ENCODE measurements around the gene CSTF3.

Gene CSTF3

DNA sequence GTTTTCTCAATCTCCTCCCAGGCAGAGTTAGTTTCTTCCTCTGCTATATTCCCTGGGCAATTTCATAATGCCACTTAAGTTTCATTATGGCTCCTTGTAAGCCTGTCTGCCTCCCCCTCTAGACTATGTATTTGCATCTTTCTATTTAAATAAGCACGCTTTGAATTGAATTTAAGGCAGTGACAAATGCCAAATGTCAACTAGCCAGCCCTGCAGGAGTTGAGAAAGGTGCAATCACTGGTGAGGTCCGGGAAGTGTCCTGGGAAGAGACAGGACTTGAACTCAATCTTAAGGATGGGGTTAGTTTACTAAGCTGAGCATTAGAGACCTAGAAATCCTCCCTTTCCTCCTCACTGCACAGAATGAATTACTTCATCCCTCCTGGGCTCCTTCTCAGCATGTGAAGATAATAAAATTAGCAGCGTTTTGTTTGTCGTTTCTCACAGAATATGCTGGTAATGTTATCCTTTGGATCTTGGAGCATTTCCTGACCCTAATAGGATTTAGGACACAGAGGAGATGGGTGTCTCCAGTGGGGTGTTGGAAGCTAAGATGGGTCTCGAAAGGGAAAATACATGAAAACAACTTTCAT is 120.3 kb downstream of the CSTF3 start:
- H3K36me3 ChIP-seq (ENCODE audit: insufficient read depth, low read length): peaks cover 12% of the 10 kb centered on the region; the same call in 1 of the 2 replicates
- TF ChIP-seq, protein P1, sequence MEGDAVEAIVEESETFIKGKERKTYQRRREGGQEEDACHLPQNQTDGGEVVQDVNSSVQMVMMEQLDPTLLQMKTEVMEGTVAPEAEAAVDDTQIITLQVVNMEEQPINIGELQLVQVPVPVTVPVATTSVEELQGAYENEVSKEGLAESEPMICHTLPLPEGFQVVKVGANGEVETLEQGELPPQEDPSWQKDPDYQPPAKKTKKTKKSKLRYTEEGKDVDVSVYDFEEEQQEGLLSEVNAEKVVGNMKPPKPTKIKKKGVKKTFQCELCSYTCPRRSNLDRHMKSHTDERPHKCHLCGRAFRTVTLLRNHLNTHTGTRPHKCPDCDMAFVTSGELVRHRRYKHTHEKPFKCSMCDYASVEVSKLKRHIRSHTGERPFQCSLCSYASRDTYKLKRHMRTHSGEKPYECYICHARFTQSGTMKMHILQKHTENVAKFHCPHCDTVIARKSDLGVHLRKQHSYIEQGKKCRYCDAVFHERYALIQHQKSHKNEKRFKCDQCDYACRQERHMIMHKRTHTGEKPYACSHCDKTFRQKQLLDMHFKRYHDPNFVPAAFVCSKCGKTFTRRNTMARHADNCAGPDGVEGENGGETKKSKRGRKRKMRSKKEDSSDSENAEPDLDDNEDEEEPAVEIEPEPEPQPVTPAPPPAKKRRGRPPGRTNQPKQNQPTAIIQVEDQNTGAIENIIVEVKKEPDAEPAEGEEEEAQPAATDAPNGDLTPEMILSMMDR (IDR thresholded peaks at IDR 0.05; ENCODE audit: low read length): no peak
- no peak for TF ChIP-seq EZH2 (IDR thresholded peaks at IDR 0.05; ENCODE audit: borderline replicate concordance, low read length)
- peak overlapping the region; percentile 76 for H3K9ac ChIP-seq (ENCODE audit: low read length)
- H3K9me2 ChIP-seq (ENCODE audit: low read depth, low read length): no peaks in the 10 kb centered on the region
- H3K79me2 ChIP-seq (ENCODE audit: insufficient read depth, low read length): no peaks in the 10 kb centered on the region
- H3K4me3 ChIP-seq (ENCODE audit: low read depth, low read length, poor library complexity, severe bottlenecking): peak overlapping the region; percentile 86
- no peaks in the 10 kb centered on the region for H3K9me3 ChIP-seq (ENCODE audit: low read length)
- peak overlapping the region; percentile 80 for H3K4me2 ChIP-seq (ENCODE audit: low read length)
- peak overlapping the region; percentile 69 for H3K27ac ChIP-seq (ENCODE audit: low read depth, low read length, poor library complexity, severe bottlenecking)
- H2AFZ ChIP-seq (ENCODE audit: low read length): no peak overlapping the region
- H3K27me3 ChIP-seq (ENCODE audit: insufficient read depth, low read length): no peaks in the 10 kb centered on the region
- no peaks in the 10 kb centered on the region for H3F3A ChIP-seq (ENCODE audit: insufficient read depth, low read length)
- H4K20me1 ChIP-seq (ENCODE audit: insufficient read depth, low read length): no peaks in the 10 kb centered on the region
- peaks cover 19% of the 10 kb centered on the region for H3K4me1 ChIP-seq (ENCODE audit: insufficient read depth, low read length, severe bottlenecking)

DNA sequence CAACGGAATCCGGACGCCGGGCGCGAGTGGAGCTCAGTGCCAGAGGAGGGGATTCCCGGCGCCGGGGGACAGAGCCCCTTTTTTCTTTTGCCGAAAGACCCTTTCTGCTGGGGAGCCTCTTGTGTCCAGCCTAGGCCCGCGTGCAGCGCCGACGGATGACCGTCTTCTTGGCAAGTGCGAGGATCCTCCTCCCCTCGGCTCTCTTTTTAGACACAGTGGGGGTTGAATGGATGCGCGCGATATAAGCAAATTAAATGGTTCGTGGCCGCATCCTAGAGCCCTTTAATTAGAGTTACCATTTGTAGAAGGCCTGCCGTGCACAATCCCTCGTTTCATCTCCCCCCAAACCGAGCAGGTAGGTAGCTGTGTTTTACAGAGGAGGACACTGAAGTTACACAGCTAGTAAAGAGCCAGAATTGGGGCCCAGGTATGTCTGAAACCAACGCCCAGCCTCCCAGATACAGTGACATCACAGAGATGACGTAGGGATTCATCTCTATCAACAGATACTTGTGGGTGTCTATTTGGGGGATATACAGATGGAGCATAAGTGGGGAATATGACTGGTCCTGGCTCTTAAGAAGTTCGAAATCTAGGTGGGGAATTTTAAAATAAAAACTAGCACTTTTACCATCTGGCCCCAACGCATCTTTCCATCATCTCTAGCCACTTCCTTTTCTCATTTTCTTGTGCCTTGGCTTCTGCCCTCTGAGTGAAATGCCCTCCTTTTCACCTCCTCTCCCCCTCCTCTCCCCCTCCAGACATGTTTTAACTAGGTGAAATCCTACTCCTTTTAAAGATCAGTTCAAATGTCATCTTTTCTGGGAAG is 121.0 kb downstream of the CSTF3 start:
- Histone ChIP-seq H3K9ac (ENCODE audit: low read length) (peak overlapping the region; percentile 76), H3K36me3 (ENCODE audit: insufficient read depth, low read length) (peaks cover 12% of the 10 kb centered on the region; the same call in 1 of the 2 replicates), H4K20me1 (ENCODE audit: insufficient read depth, low read length) (no peaks in the 10 kb centered on the region), H3K9me2 (ENCODE audit: low read depth, low read length) (no peaks in the 10 kb centered on the region), H3K4me3 (ENCODE audit: low read depth, low read length, poor library complexity, severe bottlenecking) (peak overlapping the region; percentile 86), H3K27ac (ENCODE audit: low read depth, low read length, poor library complexity, severe bottlenecking) (peak overlapping the region; percentile 69), H3K79me2 (ENCODE audit: insufficient read depth, low read length) (no peaks in the 10 kb centered on the region), H3F3A (ENCODE audit: insufficient read depth, low read length) (no peaks in the 10 kb centered on the region), H3K4me2 (ENCODE audit: low read length) (peak overlapping the region; percentile 80), H3K4me1 (ENCODE audit: insufficient read depth, low read length, severe bottlenecking) (peaks cover 19% of the 10 kb centered on the region), H3K27me3 (ENCODE audit: insufficient read depth, low read length) (no peaks in the 10 kb centered on the region), H2AFZ (ENCODE audit: low read length) (peak overlapping the region; percentile 67), H3K9me3 (ENCODE audit: low read length) (no peaks in the 10 kb centered on the region)
- TF ChIP-seq EZH2 (IDR thresholded peaks at IDR 0.05; ENCODE audit: borderline replicate concordance, low read length): no peak
- TF ChIP-seq, protein P1 (IDR thresholded peaks at IDR 0.05; ENCODE audit: low read length): no peak

DNA sequence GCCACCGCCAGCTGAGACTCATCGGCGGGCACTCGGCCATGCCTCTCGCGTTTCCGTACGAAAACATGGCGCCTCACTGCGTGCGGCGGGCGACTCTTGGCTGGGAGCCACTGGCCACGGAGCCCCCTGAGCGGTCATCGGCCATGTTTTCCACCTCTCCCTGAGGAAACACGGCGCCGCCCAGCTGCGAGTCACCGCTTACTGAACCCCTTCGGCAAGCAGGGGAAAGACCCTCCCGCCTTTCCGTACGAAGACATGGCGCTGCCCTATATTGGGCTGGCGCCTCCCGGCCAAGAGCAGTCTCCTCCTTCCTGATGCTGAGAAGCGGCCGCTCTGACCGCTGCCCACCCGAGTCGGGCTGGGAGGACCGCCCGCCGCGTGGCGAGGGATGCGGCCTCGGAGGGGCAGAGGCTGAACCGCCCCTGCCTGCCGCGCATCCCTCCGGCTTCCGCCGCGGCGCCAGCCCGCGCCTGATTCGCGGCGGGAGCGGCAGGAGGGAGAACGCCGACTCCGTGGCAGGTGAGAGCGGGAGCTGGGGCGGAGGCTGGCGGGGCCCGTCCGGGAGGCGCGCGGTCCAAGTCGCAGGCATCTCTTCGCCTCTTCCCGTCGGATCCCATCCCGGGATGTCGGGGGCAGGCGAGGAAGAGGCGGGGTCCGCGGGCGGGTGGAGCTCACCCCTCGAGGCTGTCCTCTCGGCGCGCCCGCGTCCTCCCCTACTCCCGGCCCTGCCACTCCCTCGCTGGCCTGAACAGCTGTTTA is 121.8 kb downstream of the CSTF3 start, which contains the start of gene TCP11L1:
TSS of gene TCP11L1 (plus strand) at position 299 of the 759 bp plus-strand sequence. CDS start 4,202 bp downstream, outside the sequence.
- Histone ChIP-seq H3F3A (ENCODE audit: insufficient read depth, low read length) (no peaks in the 10 kb centered on the region), H3K36me3 (ENCODE audit: insufficient read depth, low read length) (peaks cover 5% of the 10 kb centered on the region; the same call in 1 of the 2 replicates), H3K9ac (ENCODE audit: low read length) (peak within 1 kb of the TSS; percentile 76), H3K27ac (ENCODE audit: low read depth, low read length, poor library complexity, severe bottlenecking) (peak within 1 kb of the TSS; percentile 69), H2AFZ (ENCODE audit: low read length) (peak within 1 kb of the TSS; percentile 67), H3K79me2 (ENCODE audit: insufficient read depth, low read length) (no peaks in the 10 kb centered on the region), H3K4me3 (ENCODE audit: low read depth, low read length, poor library complexity, severe bottlenecking) (peak within 1 kb of the TSS; percentile 86), H4K20me1 (ENCODE audit: insufficient read depth, low read length) (no peaks in the 10 kb centered on the region), H3K27me3 (ENCODE audit: insufficient read depth, low read length) (no peaks in the 10 kb centered on the region), H3K9me2 (ENCODE audit: low read depth, low read length) (no peaks in the 10 kb centered on the region), H3K9me3 (ENCODE audit: low read length) (no peaks in the 10 kb centered on the region), H3K4me1 (ENCODE audit: insufficient read depth, low read length, severe bottlenecking) (peaks cover 19% of the 10 kb centered on the region), H3K4me2 (ENCODE audit: low read length) (peak within 1 kb of the TSS; percentile 80)
- TF ChIP-seq, protein P1 (IDR thresholded peaks at IDR 0.05; ENCODE audit: low read length): no peak
- no peak for TF ChIP-seq EZH2 (IDR thresholded peaks at IDR 0.05; ENCODE audit: borderline replicate concordance, low read length)
